Duodenal mucosa (tissue), 2 donors: ENCODE results near the gene SH3BP1.
"Not testable (repeated sequence)": the region's sequence is repeated elsewhere in the genome, so short reads cannot be mapped to it uniquely, and the experiment has no call there.

ENCODE experiments used
- H3K27ac ChIP-seq: one replicate; pipeline ENCODE4 v1.7.0; 2013; ENCODE audit warnings: low read depth, low read length
- H3K27me3 ChIP-seq, 2 donors: one replicate each; pipeline ENCODE4 v1.7.0; 2013; ENCODE audit warnings: low read length in 2 of 2, control low read depth in 1 of 2; ENCODE audit not compliant: insufficient read depth in 2 of 2, control insufficient read depth in 1 of 2
- H3K36me3 ChIP-seq, 2 donors: one replicate each; pipeline ENCODE4 v1.7.0; 2013; ENCODE audit warnings: low read length in 2 of 2, control low read depth in 1 of 2; ENCODE audit not compliant: insufficient read depth in 2 of 2, control insufficient read depth in 1 of 2
- H3K4me1 ChIP-seq, 2 donors: one replicate each; pipeline ENCODE4 v1.7.0; 2013; ENCODE audit warnings: low read length in 2 of 2, control low read depth in 1 of 2; ENCODE audit not compliant: insufficient read depth in 2 of 2, control insufficient read depth in 1 of 2
- H3K4me3 ChIP-seq, 2 donors: one replicate each; pipeline ENCODE4 v1.7.0; 2013; ENCODE audit warnings: low read length in 2 of 2, low read depth in 1 of 2
- H3K9ac ChIP-seq, 2 donors: one replicate each; pipeline ENCODE4 v1.7.0; 2013; ENCODE audit warnings: low read length in 2 of 2, low read depth in 1 of 2
- H3K9me3 ChIP-seq, 2 donors: one replicate each; pipeline ENCODE4 v1.7.0; 2013; ENCODE audit warnings: low read length in 2 of 2, control low read depth in 1 of 2; ENCODE audit not compliant: control insufficient read depth in 1 of 2

Gene SH3BP1

GRCh38 chr22:37686002-37686982, 46.8 kb downstream of the SH3BP1 start, which contains the start of gene NOL12:
Gene NOL12 (plus strand): TSS chr22:37686343. CDS start chr22:37686393, 50 bp downstream.
- H3K27ac ChIP-seq = peak within 1 kb of the TSS; percentile 37
- H3K4me3 ChIP-seq = peak within 1 kb of the TSS; percentile 96 to 98
- H3K4me1 ChIP-seq = peaks cover 34 to 39% of the 10 kb centered on the region in 2 donors
- peaks cover 15 to 28% of the 10 kb centered on the region in 2 donors for H3K36me3 ChIP-seq
- H3K9me3 ChIP-seq = no peaks in the 10 kb centered on the region
- peak within 1 kb of the TSS; percentile 92 to 98 for H3K9ac ChIP-seq
- no peaks in the 10 kb centered on the region for H3K27me3 ChIP-seq

GRCh38 chr22:37690407-37690806, 50.9 kb downstream of the SH3BP1 start:
- H3K4me1 ChIP-seq = peaks cover 25 to 28% of the 10 kb centered on the region in 2 donors
- no peak overlapping the region for H3K4me3 ChIP-seq
- H3K36me3 ChIP-seq = peaks cover 33 to 59% of the 10 kb centered on the region in 2 donors
- no peaks in the 10 kb centered on the region for H3K27me3 ChIP-seq
- H3K9ac ChIP-seq = no peak overlapping the region
- no peaks in the 10 kb centered on the region for H3K9me3 ChIP-seq
- no peak overlapping the region for H3K27ac ChIP-seq

GRCh38 chr22:37690901-37691504, 51.5 kb downstream of the SH3BP1 start:
- Histone ChIP-seq H3K9me3 (no peaks in the 10 kb centered on the region), H3K27ac (no peak overlapping the region), H3K36me3 (peaks cover 33 to 65% of the 10 kb centered on the region in 2 donors)

GRCh38 chr22:37692627-37693285, 53.3 kb downstream of the SH3BP1 start:
- Histone ChIP-seq H3K4me3 (no peak overlapping the region), H3K9ac (no peak overlapping the region), H3K27ac (no peak overlapping the region), H3K36me3 (peaks cover 33 to 65% of the 10 kb centered on the region in 2 donors), H3K27me3 (no peaks in the 10 kb centered on the region), H3K9me3 (no peaks in the 10 kb centered on the region), H3K4me1 (peaks cover 17 to 20% of the 10 kb centered on the region in 2 donors)

More at GRCh38 chr22:37690901-37691504, 51.5 kb downstream of the SH3BP1 start:
- H3K9ac ChIP-seq = no peak overlapping the region
- no peak overlapping the region for H3K4me3 ChIP-seq
- peaks cover 23 to 24% of the 10 kb centered on the region in 2 donors for H3K4me1 ChIP-seq
- no peaks in the 10 kb centered on the region for H3K27me3 ChIP-seq

- H3K36me3 ChIP-seq = peaks cover 26 to 54% of the 10 kb centered on the region in 2 donors
- H3K9me3 ChIP-seq, H3K4me3 ChIP-seq, H3K27ac ChIP-seq, H3K9ac ChIP-seq, H3K27me3 ChIP-seq: not testable (repeated sequence)
- peaks cover 7 to 11% of the 10 kb centered on the region in 2 donors for H3K4me1 ChIP-seq
These were observed 54.7 kb downstream of the SH3BP1 start for GRCh38 chr22:37694131-37694530.

- H3K27ac ChIP-seq, H3K9me3 ChIP-seq, H3K9ac ChIP-seq, H3K4me1 ChIP-seq, H3K27me3 ChIP-seq, H3K4me3 ChIP-seq: not testable (repeated sequence)
- peaks cover 18 to 37% of the 10 kb centered on the region in 2 donors for H3K36me3 ChIP-seq
These were observed 56.8 kb downstream of the SH3BP1 start for GRCh38 chr22:37696260-37696656.

GRCh38 chr22:37696657-37697537, 57.4 kb downstream of the SH3BP1 start, which contains the start of gene TRIOBP:
Gene TRIOBP (plus strand): TSS chr22:37697048. CDS start chr22:37701366, 4,318 bp downstream.
- peaks cover 5 to 6% of the 10 kb centered on the region in 2 donors for H3K4me1 ChIP-seq
- no peaks in the 10 kb centered on the region for H3K27me3 ChIP-seq
- no peak within 1 kb of the TSS for H3K27ac ChIP-seq
- H3K36me3 ChIP-seq = peaks cover 12 to 31% of the 10 kb centered on the region in 2 donors
- no peaks in the 10 kb centered on the region for H3K9me3 ChIP-seq
- no peak within 1 kb of the TSS for H3K4me3 ChIP-seq
- H3K9ac ChIP-seq = no peak within 1 kb of the TSS

- Histone ChIP-seq H3K4me3 (no peak overlapping the region), H3K36me3 (peaks cover 8 to 25% of the 10 kb centered on the region in 2 donors), H3K27ac (no peak overlapping the region), H3K27me3 (no peaks in the 10 kb centered on the region), H3K4me1 (peaks cover 5 to 6% of the 10 kb centered on the region in 2 donors), H3K9ac (no peak overlapping the region), H3K9me3 (no peaks in the 10 kb centered on the region)
These were observed 58.0 kb downstream of the SH3BP1 start for GRCh38 chr22:37697538-37697835.

GRCh38 chr22:37701141-37701786, 61.8 kb downstream of the SH3BP1 start:
- H3K9me3 ChIP-seq = no peaks in the 10 kb centered on the region
- H3K27ac ChIP-seq = no peak overlapping the region
- H3K9ac ChIP-seq = no peak overlapping the region
- no peak overlapping the region for H3K4me3 ChIP-seq
- no peaks in the 10 kb centered on the region for H3K36me3 ChIP-seq
- H3K27me3 ChIP-seq = no peaks in the 10 kb centered on the region
- H3K4me1 ChIP-seq = peaks cover 0 to under 1% of the 10 kb centered on the region in 2 donors
